Fibroblast of villous mesenchyme (primary cell): ENCODE data around the gene SLC8A1. TPM values are rescaled to one million over a fixed set of nuclear protein-coding genes. Genes with fewer than 3 reads are reported as not detected.
A peak's percentile ranks its signal among the peaks of the same experiment; 100 is the strongest.

Source experiments
- DNase-seq: peaks from one replicate; pipeline ENCODE4 v3.0.0-alpha.2; 2010; ENCODE audit warnings: low read depth
- H3K4me3 ChIP-seq: 2 replicates; pipeline ENCODE4 v1.5.1; 2011; ENCODE audit warnings: low read depth, mild to moderate bottlenecking, low read length
- CTCF ChIP-seq: IDR thresholded peaks from 2 replicates; pipeline ENCODE4 v1.5.1; 2012; ENCODE audit warnings: low read depth, mild to moderate bottlenecking, low read length; ENCODE audit not compliant: insufficient read depth
- total RNA-seq: library from RNA; depleted of rRNA; stranded (reverse); fragments of >200 nt; gene quantifications from 2 replicates; pipeline ENCODE4 v1.2.3, GENCODE V29; 2012

Gene SLC8A1
- total RNA-seq, 1 donor, result 98.9 TPM

DNA sequence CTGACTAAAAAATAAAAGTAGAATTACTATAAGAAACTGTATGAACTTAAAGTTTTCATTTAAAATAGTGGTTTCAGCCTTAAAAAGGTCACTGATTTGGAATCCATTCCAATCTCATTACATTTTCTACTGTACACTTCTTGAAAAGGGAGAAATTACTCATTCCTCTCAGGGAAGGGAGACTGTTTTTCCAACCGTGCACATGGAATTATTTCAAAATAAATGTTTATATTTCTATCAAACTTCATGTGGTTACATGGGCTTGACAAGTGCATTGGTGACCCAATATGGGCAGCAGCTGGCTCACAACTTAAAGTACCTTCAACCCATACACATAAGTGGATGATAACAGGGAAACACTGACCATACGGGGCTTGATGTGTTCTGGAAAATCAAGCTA, 348.3 kb downstream of the SLC8A1 start:
- no peak overlapping the region for H3K4me3 ChIP-seq
- TF ChIP-seq CTCF, result no peak
- DNase-seq, result peak; percentile 48

- no peak overlapping the region for H3K4me3 ChIP-seq
- DNase-seq, result peak; percentile 87
- TF ChIP-seq CTCF, result no peak
Measured at GRCh38 chr2:40103163-40103562, 348.7 kb downstream of the SLC8A1 start.

- no peak for TF ChIP-seq CTCF
- no peak for DNase-seq
- H3K4me3 ChIP-seq, result no peak overlapping the region
Measured at GRCh38 chr2:40102447-40102846, 349.4 kb downstream of the SLC8A1 start.

DNA sequence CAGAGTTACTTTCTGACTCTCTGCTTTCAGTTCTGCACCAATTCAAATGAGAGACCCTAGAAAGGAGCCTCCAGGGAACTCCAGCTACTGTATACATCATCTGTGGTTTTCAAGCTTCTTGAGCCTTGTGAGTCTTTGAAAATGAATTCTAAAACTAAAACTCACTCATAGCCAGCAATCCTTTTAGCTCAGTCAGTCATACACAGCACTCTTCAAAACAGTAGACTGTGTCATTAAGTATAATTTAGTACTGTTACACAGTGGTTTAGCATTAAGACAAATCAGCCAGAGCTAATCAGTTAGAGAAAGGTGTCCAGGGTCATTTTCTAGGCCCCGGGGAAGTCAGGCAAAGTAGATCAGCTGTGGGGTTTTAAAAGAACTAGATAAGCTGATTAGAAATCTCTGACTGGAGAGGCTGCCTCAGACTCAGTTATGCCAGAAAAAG, 350.7 kb downstream of the SLC8A1 start:
- no peak for TF ChIP-seq CTCF
- no peak overlapping the region for H3K4me3 ChIP-seq
- DNase-seq, result peak; percentile 62

DNA sequence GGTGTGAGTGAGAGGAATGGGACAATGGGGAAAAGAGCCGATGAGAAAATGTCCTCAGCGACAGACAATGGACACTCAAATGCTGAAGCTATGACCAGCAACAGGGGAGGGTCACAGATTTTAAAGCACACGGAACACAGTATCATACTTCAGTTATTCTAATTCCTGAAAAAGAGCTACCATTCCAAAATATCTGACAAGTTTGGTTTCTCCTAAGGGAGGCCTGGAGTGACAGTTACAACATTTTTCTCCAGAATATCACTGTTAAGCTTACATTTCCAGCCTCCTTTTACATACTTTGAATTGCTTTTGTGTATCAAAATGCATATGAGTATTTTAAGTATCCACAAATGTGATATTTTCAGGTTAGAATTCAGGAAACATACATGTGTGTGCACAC, 351.2 kb downstream of the SLC8A1 start:
- H3K4me3 ChIP-seq, result no peak overlapping the region
- TF ChIP-seq CTCF, result no peak
- DNase-seq, result no peak

GRCh38 chr2:40098786-40099470, 353.0 kb downstream of the SLC8A1 start:
- H3K4me3 ChIP-seq, result no peak overlapping the region
- DNase-seq, result no peak
- no peak for TF ChIP-seq CTCF
